ENCODE measurements around the gene PARD3B.
A peak's percentile ranks its signal among the peaks of the same experiment; 100 is the strongest.

Gene PARD3B

DNA sequence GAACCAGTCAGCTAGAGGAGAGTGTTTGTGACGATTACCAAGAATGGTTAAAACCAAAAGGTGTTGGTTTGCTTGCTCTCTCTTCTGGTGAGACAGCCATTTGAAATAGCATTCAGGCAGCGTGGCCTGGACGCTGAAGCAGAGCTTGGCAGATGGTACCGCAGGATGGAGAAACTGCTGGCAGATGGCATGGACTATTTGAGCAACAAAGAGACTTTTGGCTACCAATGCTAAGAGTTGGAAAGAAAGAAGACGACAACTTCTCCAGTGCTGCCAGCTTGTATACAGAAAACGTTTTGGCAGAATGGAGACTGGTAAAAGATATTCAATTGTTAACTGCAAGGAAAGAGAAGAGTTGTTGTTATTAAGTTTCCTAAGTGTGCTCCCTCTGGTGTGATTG, 315.0 kb downstream of the PARD3B start:
- no peak for DNase-seq

DNA sequence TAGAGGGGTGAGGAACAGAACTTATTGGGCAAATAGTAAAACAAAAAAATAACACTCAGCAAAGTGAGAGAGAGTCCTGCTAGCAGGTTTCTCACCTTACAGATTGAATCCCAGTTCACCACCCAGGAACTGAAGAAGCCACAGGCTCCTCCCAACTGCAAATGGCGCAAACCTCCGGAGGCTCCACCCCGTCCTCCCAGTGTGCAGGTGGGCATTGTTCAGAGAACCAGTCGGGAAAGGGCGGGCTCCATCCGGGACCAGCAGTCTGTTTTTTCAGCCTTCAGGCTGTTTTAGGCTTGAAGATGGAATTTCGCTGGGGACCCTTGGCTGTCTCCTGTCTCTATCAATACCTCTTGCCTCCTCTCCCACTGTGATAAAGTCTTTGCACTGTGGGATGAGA, 317.5 kb downstream of the PARD3B start:
- DNase-seq = no peak

DNA sequence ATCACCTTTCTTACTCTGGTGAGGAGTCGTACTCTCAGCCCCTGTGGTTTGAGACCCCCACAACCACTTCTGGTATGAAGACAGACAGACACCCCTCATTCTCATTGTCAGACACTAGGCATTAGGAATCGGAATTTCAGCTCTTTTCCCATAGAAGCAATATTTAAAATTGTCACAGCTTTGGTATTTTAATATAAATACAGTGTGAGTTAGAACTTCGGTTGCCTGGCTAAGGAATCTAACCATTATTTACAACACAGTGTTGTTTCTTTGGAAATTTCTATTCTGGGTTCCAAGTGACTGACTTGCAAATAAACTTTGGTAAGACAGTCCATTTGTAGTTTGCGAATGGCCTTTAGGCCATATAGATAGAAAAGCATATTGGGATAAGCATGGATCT, 318.1 kb downstream of the PARD3B start:
- DNase-seq = no peak

DNA sequence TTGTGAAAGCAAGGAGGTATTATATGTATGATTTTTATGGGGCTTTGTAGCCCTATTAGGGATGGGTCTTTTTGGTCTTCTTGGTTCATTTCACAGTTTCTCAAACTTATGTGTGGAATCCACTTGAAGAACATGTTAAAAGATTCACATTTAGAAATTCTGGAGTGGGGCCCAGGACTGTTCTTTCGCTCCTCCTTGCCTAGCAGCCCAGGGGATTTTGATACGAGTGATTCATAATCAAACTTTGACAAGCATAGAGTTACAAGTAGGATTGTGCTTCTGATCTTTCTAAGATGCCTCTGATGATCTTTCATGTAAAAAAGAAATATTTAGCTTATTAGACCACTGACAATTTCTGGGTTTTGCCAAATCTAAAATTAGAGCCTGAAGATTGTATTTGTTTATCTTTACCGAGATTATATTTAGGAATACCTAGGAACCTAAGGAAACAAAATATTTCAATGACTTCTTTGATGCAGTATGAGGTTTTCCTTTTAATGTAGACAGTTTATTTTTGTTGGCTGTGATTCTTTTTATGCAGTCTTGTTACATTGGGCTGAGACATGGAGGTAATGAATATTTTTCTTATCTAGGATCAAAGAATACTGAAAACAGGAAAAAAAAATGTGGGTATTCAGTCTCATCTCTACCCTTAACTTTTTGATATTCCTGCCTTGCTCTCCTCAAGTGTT, 324.0 kb downstream of the PARD3B start:
- DNase-seq = no peak

DNA sequence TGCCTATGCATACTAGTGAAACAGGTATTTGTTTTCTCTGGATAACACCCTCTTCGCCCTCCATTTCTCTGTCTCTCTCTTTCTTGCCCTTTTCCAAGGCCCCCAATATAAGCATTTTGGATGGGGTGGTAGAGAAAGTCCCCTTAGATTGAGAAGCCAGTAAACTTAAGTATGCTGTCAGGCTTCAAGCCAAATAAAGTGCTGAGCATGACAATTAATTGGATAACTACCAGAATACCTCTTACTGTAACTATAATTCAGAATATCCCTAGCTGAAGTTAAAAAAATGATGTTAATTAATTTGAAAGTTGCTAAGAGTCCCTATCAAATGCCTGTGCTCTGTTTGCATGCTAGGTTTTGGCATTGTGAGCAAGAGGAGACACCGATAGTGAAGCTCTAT, 324.8 kb downstream of the PARD3B start:
- DNase-seq = no peak

DNA sequence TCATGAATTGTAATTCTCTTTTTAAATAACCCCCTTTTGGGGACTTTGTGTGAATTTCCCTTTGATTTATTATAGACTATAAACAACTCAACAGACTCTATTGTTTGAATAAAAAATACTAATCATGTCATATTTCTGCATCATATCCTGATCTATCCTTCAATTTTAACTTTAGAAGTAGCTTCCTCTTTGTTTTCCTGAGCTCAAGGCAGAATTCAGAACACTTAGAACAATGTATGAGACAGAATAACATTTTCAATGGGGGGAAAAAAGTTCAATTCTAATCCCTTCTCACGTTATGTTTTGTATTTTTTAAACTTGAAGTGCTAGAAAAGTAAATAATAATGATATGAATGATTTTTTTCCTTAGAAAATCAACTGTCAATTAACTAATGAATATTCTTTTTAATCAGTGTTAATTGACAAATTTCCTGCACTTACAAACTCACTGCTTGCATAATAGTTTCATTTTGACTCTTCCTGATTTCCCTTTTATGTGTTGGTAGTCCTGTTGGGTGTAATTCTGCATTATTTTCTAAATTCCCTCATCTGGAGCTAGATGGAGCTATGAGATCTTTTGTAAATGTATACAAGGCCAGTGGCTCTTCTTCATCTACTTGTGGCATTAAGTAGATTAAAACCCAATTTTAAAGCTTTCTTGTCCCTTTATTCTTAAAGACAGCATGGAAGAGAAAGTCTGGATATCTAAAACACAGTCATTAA, 326.1 kb downstream of the PARD3B start:
- DNase-seq = peak; percentile 44 to 78

DNA sequence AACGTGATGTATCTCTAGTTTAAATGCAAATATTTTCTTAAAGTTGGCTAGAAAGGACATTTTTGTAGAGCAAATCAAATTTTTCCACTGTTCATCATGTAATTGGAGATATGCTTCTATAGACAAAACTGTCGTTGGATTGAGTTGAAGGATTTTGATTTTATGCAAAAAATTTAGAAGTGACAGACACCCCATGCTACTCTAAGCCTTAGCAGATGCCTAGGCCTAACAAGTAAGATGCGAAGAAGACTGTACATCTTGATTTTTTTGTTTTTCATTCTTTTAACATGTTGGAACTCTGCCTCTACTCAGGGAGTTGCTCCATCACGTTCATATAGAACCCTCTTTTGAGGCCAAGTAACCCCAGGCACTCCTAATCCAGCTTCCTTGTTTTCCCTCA, 331.0 kb downstream of the PARD3B start:
- DNase-seq = no peak

DNA sequence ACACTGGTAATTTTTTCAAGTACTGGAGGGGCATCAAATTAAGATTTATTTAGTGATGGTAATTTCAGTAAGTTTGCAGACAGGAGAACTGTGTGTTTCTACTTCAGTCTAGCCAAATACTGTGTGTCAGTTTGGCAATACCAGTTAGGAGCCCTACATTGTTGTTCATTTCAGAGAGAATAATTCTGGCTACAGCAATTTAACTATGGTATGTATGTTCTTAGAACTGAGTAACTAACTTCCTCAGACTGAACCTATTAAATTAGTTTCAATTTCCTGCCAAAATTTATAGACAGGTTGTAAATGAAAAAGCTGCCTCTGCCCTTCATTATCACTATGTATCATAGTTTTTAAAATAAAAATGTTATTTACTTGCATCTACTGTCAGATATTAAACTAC, 332.4 kb downstream of the PARD3B start:
- DNase-seq = no peak

- DNase-seq = no peak
These were observed 335.7 kb downstream of the PARD3B start for GRCh38 chr2:204880928-204881327.

DNA sequence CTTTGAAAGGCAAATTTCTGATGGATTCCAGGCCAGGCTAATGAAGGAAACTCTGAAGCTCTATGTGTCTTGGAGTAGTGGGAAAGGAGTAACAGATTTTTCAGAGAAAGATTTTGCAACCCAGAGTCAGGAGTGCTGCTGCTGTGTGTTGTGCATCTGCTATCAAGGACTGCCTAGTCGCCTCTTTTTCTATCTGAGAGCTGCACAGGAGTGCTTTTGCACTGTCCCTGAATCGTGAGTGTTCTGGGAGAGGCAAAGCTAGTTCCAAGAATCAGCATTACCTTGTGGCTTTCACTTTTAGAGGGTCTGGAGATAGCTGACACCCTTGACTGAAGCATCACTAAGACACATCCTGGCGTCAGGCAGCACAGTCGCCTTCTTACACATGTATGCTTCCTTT, 336.4 kb downstream of the PARD3B start:
- DNase-seq = no peak

- DNase-seq = no peak
These were observed 340.5 kb downstream of the PARD3B start for GRCh38 chr2:204885747-204886146.

- DNase-seq = no peak
These were observed 341.4 kb downstream of the PARD3B start for GRCh38 chr2:204886713-204887112.

- no peak for DNase-seq
These were observed 342.9 kb downstream of the PARD3B start for GRCh38 chr2:204888222-204888621.

- DNase-seq = no peak
These were observed 345.4 kb downstream of the PARD3B start for GRCh38 chr2:204890680-204891079.

GRCh38 chr2:204891739-204892138, 346.5 kb downstream of the PARD3B start:
- no peak for DNase-seq

DNA sequence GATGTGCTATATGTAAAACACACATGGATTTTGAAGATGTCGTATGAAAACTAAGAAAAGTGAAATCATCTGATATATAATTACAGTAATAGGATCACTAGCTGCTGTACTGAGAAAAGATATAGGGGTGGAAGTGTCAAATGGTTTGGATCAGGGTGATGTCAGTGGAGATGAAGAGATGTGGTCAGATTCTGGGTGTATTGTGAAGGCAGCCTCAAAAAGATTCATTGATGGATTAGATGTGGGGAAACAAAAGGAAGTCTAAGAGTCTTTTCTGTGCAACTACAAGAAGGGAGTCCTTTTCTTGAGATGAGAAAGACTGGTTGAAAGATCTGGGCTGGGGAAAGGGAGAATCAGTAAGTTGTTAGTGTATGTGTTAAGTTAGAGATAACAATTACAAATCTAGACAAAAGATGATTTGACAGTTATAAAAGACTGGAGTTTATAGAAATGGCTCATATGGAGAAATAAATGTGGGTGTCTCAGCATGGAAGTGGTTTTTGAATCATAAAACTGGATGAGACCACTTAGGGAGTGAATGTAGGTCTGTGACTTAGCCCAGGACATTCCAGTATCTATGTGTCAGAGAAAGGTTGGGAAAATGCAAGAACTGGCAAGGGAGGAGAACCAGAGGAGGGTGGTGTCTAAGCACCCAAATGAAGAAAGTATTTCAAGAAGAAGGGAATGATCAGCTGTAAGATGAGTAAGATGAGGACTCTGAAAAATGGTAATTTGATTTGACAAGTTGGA, 347.4 kb downstream of the PARD3B start:
- DNase-seq = no peak

- DNase-seq = no peak
These were observed 350.9 kb downstream of the PARD3B start for GRCh38 chr2:204896146-204896545.

DNA sequence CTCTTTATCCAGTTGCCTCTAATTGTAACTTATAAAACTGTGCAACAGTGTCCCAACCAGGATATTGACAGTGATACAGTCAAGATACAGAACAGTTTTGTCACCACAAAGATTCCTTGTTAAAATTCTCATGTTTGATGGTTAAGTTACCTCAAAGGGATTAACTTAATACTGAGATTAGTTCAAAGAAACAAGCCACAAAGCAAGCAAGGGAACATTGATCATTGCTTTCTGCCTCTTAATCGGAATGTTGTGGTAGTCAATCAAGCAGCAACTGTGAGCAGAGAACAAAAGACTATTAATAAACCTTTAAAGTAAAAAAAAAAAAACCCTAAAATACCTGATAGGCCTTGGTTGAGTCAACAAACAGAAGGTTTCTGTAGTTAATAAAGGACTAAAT, 352.3 kb downstream of the PARD3B start:
- no peak for DNase-seq

- no peak for DNase-seq
These were observed 353.8 kb downstream of the PARD3B start for GRCh38 chr2:204898928-204899640.

DNA sequence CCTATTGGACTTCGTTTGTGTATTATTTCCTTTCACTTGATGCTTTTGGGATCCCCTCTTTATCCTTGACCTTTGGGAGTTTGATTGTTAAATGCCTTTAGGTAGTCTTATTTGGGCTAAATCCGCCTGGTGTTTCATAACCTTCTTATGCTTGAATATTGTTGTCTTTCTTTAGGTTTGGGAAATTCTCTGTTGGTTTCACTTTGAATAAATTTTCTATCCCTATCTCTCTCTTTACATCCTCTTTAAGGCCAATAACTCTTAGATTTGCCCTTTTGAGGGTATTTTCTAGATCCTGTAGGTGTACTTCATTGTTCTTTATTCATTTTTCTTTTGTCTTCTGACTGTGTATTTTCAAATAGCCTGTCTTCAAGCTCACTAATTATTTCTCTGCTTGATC, 354.7 kb downstream of the PARD3B start:
- no peak for DNase-seq

- no peak for DNase-seq
These were observed 355.2 kb downstream of the PARD3B start for GRCh38 chr2:204900487-204900886.

DNA sequence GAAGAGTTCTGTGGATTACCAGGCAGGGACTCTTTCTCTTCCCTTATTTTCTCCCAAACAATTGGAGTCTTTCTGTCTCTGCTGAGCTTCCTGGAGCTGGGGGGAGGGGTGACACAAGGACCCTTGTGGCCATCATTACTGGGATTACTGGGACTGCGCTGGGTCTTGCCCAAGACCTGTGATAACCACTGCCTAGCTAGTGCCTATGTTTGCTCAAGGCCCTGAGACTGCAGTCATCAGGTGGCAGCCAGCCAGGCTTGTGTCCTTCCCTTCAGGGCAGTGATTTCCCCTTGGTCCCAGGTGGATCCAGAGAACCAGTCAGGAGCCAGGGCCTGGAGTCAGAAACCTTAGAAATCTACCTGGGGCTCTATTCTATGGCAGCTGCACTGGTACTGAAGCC, 355.6 kb downstream of the PARD3B start:
- DNase-seq = no peak

- DNase-seq = no peak
These were observed 356.3 kb downstream of the PARD3B start for GRCh38 chr2:204901591-204901990.
